ENCODE measurements around the gene CORO2A. TPM values are rescaled to one million over a fixed set of nuclear protein-coding genes. Genes with fewer than 3 reads are reported as not detected.

Gene CORO2A
- total RNA-seq, 1 experiment from 2014 or later, result 32.5 TPM

DNA sequence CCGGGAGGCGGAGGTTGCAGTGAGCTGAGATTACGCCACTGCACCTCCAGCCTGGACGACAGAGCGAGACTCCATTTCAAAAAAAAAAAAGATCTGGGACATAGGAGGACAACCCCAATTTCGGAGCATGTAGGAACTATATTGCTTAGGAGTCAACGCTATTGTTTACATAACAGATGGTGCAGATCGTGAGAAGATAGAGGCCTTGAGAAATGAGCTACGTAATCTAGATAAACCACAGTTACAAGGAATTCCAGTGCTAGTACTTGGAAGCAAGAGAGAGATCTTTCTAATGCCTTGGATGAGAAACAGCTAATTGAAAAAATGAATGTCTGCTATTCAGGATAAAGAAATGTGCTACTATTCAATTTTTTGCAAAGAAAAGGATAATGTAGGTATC is 42.7 kb upstream of the CORO2A start:
- H3K36me3 Mint-ChIP-seq, result peaks cover 28% of the 10 kb centered on the region
- H3K27me3 Mint-ChIP-seq (ENCODE audit: low read depth), result no peaks in the 10 kb centered on the region
- H3K4me3 Mint-ChIP-seq, result no peak overlapping the region
- ChIA-PET POLR2A (interaction anchor here (1.2 kb wide), 1 partner anchor 17 kb away, joined by 3 read pairs; no protein-coding TSS in a partner anchor), CTCF (interaction anchor here (1.3 to 2.2 kb wide), 8 partner anchors 11 to 161 kb away, joined by 4 to 22 read pairs (median 6); partner anchors contain the start of gene TBC1D2)
- H3K4me1 Mint-ChIP-seq, result 0 out of 2 replicates have a peak, but pooled peaks cover 3% of the 10 kb centered on the region
- ATAC-seq, result no peak
- H3K27ac Mint-ChIP-seq, result no peak overlapping the region
- DNase-seq (ENCODE audit: low spot score), result no peak
- TF ChIP-seq OVOL2 (CRISPR knock-in tag; IDR thresholded peaks at IDR 0.05; ENCODE audit: borderline replicate concordance) (no peak), FOXJ3 (CRISPR knock-in tag; IDR thresholded peaks at IDR 0.05; ENCODE audit: borderline replicate concordance) (no peak), KAT7 (CRISPR knock-in tag; IDR thresholded peaks at IDR 0.05; ENCODE audit: borderline replicate concordance) (no peak), TEAD1 (CRISPR knock-in tag; IDR thresholded peaks at IDR 0.05) (no peak), ZNF317 (CRISPR knock-in tag; IDR thresholded peaks at IDR 0.05; ENCODE audit: borderline replicate concordance, low read depth) (no peak), ATF1 (CRISPR knock-in tag; IDR thresholded peaks at IDR 0.05) (no peak), ZNF416 (CRISPR knock-in tag; IDR thresholded peaks at IDR 0.05) (no peak), IRF2 (CRISPR knock-in tag; IDR thresholded peaks at IDR 0.05; ENCODE audit: borderline replicate concordance, low read depth) (no peak)
- TF ChIP-seq, protein P1, sequence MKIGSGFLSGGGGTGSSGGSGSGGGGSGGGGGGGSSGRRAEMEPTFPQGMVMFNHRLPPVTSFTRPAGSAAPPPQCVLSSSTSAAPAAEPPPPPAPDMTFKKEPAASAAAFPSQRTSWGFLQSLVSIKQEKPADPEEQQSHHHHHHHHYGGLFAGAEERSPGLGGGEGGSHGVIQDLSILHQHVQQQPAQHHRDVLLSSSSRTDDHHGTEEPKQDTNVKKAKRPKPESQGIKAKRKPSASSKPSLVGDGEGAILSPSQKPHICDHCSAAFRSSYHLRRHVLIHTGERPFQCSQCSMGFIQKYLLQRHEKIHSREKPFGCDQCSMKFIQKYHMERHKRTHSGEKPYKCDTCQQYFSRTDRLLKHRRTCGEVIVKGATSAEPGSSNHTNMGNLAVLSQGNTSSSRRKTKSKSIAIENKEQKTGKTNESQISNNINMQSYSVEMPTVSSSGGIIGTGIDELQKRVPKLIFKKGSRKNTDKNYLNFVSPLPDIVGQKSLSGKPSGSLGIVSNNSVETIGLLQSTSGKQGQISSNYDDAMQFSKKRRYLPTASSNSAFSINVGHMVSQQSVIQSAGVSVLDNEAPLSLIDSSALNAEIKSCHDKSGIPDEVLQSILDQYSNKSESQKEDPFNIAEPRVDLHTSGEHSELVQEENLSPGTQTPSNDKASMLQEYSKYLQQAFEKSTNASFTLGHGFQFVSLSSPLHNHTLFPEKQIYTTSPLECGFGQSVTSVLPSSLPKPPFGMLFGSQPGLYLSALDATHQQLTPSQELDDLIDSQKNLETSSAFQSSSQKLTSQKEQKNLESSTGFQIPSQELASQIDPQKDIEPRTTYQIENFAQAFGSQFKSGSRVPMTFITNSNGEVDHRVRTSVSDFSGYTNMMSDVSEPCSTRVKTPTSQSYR (CRISPR knock-in tag; IDR thresholded peaks at IDR 0.05), result no peak
- TF ChIP-seq, protein P2, sequence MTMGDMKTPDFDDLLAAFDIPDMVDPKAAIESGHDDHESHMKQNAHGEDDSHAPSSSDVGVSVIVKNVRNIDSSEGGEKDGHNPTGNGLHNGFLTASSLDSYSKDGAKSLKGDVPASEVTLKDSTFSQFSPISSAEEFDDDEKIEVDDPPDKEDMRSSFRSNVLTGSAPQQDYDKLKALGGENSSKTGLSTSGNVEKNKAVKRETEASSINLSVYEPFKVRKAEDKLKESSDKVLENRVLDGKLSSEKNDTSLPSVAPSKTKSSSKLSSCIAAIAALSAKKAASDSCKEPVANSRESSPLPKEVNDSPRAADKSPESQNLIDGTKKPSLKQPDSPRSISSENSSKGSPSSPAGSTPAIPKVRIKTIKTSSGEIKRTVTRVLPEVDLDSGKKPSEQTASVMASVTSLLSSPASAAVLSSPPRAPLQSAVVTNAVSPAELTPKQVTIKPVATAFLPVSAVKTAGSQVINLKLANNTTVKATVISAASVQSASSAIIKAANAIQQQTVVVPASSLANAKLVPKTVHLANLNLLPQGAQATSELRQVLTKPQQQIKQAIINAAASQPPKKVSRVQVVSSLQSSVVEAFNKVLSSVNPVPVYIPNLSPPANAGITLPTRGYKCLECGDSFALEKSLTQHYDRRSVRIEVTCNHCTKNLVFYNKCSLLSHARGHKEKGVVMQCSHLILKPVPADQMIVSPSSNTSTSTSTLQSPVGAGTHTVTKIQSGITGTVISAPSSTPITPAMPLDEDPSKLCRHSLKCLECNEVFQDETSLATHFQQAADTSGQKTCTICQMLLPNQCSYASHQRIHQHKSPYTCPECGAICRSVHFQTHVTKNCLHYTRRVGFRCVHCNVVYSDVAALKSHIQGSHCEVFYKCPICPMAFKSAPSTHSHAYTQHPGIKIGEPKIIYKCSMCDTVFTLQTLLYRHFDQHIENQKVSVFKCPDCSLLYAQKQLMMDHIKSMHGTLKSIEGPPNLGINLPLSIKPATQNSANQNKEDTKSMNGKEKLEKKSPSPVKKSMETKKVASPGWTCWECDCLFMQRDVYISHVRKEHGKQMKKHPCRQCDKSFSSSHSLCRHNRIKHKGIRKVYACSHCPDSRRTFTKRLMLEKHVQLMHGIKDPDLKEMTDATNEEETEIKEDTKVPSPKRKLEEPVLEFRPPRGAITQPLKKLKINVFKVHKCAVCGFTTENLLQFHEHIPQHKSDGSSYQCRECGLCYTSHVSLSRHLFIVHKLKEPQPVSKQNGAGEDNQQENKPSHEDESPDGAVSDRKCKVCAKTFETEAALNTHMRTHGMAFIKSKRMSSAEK (CRISPR knock-in tag; IDR thresholded peaks at IDR 0.05; ENCODE audit: borderline replicate concordance), result no peak
- TF ChIP-seq, protein P3, sequence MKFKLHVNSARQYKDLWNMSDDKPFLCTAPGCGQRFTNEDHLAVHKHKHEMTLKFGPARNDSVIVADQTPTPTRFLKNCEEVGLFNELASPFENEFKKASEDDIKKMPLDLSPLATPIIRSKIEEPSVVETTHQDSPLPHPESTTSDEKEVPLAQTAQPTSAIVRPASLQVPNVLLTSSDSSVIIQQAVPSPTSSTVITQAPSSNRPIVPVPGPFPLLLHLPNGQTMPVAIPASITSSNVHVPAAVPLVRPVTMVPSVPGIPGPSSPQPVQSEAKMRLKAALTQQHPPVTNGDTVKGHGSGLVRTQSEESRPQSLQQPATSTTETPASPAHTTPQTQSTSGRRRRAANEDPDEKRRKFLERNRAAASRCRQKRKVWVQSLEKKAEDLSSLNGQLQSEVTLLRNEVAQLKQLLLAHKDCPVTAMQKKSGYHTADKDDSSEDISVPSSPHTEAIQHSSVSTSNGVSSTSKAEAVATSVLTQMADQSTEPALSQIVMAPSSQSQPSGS (CRISPR knock-in tag; IDR thresholded peaks at IDR 0.05; ENCODE audit: borderline replicate concordance, low read depth), result no peak
- no peaks in the 10 kb centered on the region for H3K9me3 Mint-ChIP-seq

DNA sequence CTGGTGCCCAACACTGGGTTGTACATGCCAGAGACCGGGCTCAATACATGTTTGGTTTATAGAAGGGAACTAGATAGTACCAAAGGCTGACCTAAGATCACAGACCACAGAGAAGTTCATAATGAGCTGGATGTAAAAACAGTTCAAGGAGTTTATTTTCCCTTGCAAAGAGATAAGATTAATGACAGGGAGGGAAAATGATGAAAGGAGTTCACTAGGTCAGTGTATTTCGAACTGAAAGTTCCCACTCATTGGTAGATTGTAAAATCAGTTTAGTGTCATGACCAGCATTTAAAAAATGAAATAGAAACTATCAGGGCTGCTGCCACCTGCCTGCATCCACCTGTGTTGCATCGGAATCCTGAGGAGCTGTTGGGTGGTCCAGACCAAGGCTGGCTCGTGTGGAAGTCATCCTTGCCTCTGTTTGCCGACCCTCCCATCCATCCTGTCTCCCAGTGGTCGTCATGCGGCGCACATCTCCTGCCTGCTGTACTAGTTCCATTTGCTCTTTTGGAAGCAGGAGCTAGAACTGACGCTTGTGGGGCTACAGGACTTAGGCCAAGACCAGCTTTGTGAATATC is 41.9 kb upstream of the CORO2A start:
- POLR2A ChIA-PET, result interaction anchor here (1.2 kb wide), 1 partner anchor 16 kb away, joined by 3 read pairs; no protein-coding TSS in a partner anchor
- TF ChIP-seq EMX1 (CRISPR knock-in tag; IDR thresholded peaks at IDR 0.05) (no peak), ZNF396 (CRISPR knock-in tag; IDR thresholded peaks at IDR 0.05; ENCODE audit: borderline replicate concordance) (no peak), ESRRA (CRISPR knock-in tag; IDR thresholded peaks at IDR 0.05; ENCODE audit: borderline replicate concordance) (no peak)
- TF ChIP-seq, protein P2 (CRISPR knock-in tag; IDR thresholded peaks at IDR 0.05; ENCODE audit: borderline replicate concordance), result no peak
- no peaks in the 10 kb centered on the region for H3K27me3 Mint-ChIP-seq (ENCODE audit: low read depth)
- H3K27ac Mint-ChIP-seq, result no peak overlapping the region
- no peak overlapping the region for H3K4me3 Mint-ChIP-seq
- 0 out of 2 replicates have a peak, but pooled peaks cover 3% of the 10 kb centered on the region for H3K4me1 Mint-ChIP-seq
- no peaks in the 10 kb centered on the region for H3K9me3 Mint-ChIP-seq
- ATAC-seq (peak; percentile 79), DNase-seq (ENCODE audit: low spot score) (peak; percentile 41)
- CTCF ChIA-PET, result interaction anchor here (0.6 to 2.2 kb wide), 14 partner anchors 10 to 166 kb away, joined by 3 to 22 read pairs (median 4); partner anchors contain the start of genes TBC1D2 and TRIM14
- peaks cover 28% of the 10 kb centered on the region for H3K36me3 Mint-ChIP-seq
